GM12878 (cell line): ENCODE results near the gene HOXB6. TPM values are rescaled to one million over a fixed set of nuclear protein-coding genes. Genes with fewer than 3 reads are reported as not detected.

Experiments
- ATAC-seq: fragments of 200-7000 bp; cut with Tn5 transposase; 3 replicates; pipeline ENCODE4 v1.9.1; 2020; ENCODE audit warnings: mild to moderate bottlenecking, moderate library complexity
- BruUV-seq: library from RNA; stranded (reverse); fragments of 400-500 nt; replicated peaks from 2 replicates; lab custom pipeline; 2021; lab: Mats Ljungman, UMichigan
- CTCF ChIA-PET: fragments of 300-600 bp; sonication (Branson Sonifier 250); formaldehyde crosslinking; extraction: SDS; loops from one replicate; lab custom pipeline; 2021; ENCODE audit warnings: inconsistent platforms; lab: Yijun Ruan, JAX
- POLR2A ChIA-PET: fragments of 350-600 bp; formaldehyde crosslinking; extraction: SDS; loops from one replicate; lab custom pipeline; 2021; ENCODE audit warnings: inconsistent platforms; lab: Charles Lee
- RAD21 ChIA-PET: fragments of 300-600 bp; sonication (Branson Sonifier 250); formaldehyde crosslinking; loops from one replicate; lab custom pipeline; 2023; ENCODE audit warnings: antibody characterized with exemption; ENCODE audit not compliant: unreplicated experiment; lab: Charles Lee
- SMC1A ChIA-PET: fragments of 300-600 bp; sonication (Branson Sonifier 250); formaldehyde crosslinking; loops from one replicate; lab custom pipeline; 2023; ENCODE audit not compliant: unreplicated experiment, uncharacterized antibody; lab: Charles Lee
- DNase-seq: peaks from one replicate; pipeline ENCODE4 v3.0.0-alpha.2; 2011; ENCODE audit warnings: low read depth, low spot score
- FAIRE-seq: peaks from 3 replicates; lab custom pipeline; 2011; peaks lifted over from hg19 to GRCh38; lab: Jason Lieb, UNC
- H2AFZ ChIP-seq: 2 replicates; pipeline ENCODE4 v1.6.0; 2011; ENCODE audit warnings: low read depth, low read length, control low read depth; ENCODE audit not compliant: control insufficient read depth
- H3K27ac ChIP-seq: 2 replicates; pipeline ENCODE4 v1.5.1; 2011; ENCODE audit warnings: control low read depth; ENCODE audit not compliant: control insufficient read depth, insufficient read depth
- H3K27me3 ChIP-seq, 2 experiments: replicated peaks in 1 of 2; 2 replicates each; pipeline versions ENCODE4 v1.6.0 to v1.6.1; 2011; ENCODE audit warnings: low read length in 1 of 2; ENCODE audit not compliant: control insufficient read depth in 2 of 2, insufficient read depth in 2 of 2
- H3K36me3 ChIP-seq, 2 experiments: 2 replicates each; pipeline ENCODE4 v1.5.1; 2011; ENCODE audit warnings: low read length in 1 of 2; ENCODE audit not compliant: control insufficient read depth in 2 of 2, insufficient read depth in 2 of 2
- H3K4me1 ChIP-seq: 2 replicates; pipeline ENCODE4 v1.6.1; 2011; ENCODE audit warnings: mild to moderate bottlenecking, low read length, moderate library complexity, mixed read lengths; ENCODE audit not compliant: control insufficient read depth, insufficient read depth
- H3K4me2 ChIP-seq: 2 replicates; pipeline ENCODE4 v1.6.0; 2011; ENCODE audit warnings: control low read depth; ENCODE audit not compliant: control insufficient read depth, insufficient read depth
- H3K4me3 ChIP-seq: fragments of 200-600 bp; sonication (generic); 2 replicates; pipeline ENCODE4 v1.5.1; 2016
- H3K79me2 ChIP-seq: 2 replicates; pipeline ENCODE4 v1.6.0; 2011; ENCODE audit warnings: low read length; ENCODE audit not compliant: control insufficient read depth, insufficient read depth
- H3K9ac ChIP-seq: 2 replicates; pipeline ENCODE4 v1.8.0; 2011; ENCODE audit warnings: low read length, control low read depth, mixed read lengths; ENCODE audit not compliant: control insufficient read depth, insufficient read depth
- H3K9me3 ChIP-seq: replicated peaks from 3 replicates; pipeline ENCODE4 v1.5.1; 2011; ENCODE audit warnings: mild to moderate bottlenecking, low read length; ENCODE audit not compliant: control insufficient read depth, insufficient read depth
- H4K20me1 ChIP-seq: 2 replicates; pipeline ENCODE4 v1.6.0; 2011; ENCODE audit not compliant: control insufficient read depth, insufficient read depth
- EZH2 ChIP-seq: IDR thresholded peaks from 2 replicates; pipeline ENCODE4 v1.6.1; 2012; ENCODE audit warnings: low read depth, mild to moderate bottlenecking, control low read depth, inconsistent platforms, low read length, borderline replicate concordance; ENCODE audit not compliant: control insufficient read depth
- GABPA ChIP-seq: IDR thresholded peaks from 2 replicates; pipeline ENCODE4 v1.6.1; 2014; ENCODE audit warnings: antibody characterized with exemption, low read depth, mild to moderate bottlenecking, inconsistent platforms
- RUNX3 ChIP-seq: IDR thresholded peaks from 2 replicates; pipeline ENCODE4 v1.6.1; 2012; ENCODE audit warnings: low read length, inconsistent platforms
- WGBS: methylation state at CpG from one replicate; pipeline ENCODE4 v1.1.6; 2016; ENCODE audit warnings: low lambda C conversion rate; ENCODE audit not compliant: insufficient replicate concordance, insufficient coverage; ENCODE audit errors: missing lambda C conversion rate; 5-methylcytosine and 5-hydroxymethylcytosine counted together
- in situ Hi-C: fragments of 300-500 bp; cut with MboI; formaldehyde crosslinking; loops from 9 replicates; pipeline ENCODE4 v1.14.3; 2018; ENCODE audit warnings: mixed read lengths
- intact Hi-C: fragments of 100-400 bp; cut with micrococcal nuclease; formaldehyde crosslinking; loops from one replicate; pipeline ENCODE4 v1.14.2; 2022; ENCODE audit not compliant: unreplicated experiment
- polyA plus RNA-seq, 11 experiments: library from polyadenylated mRNA; depleted of rRNA in 4 of 11; unstranded in 6 of 11; stranded (reverse) in 5 of 11; fragments of >200 nt; fragmentation: Nextera tagmentation in 4 of 11; fragmentation: Illumina TruSeq in 1 of 11; extraction: Ambion mirVana in 4 of 11; extraction: Trizol in 1 of 11; gene quantifications; 1 replicate in 1 of 11; 2 replicates in 10 of 11; pipeline versions ENCODE4 v1.2.1 to v1.2.3, GENCODE V29; 2011 to 2016; ENCODE audit warnings: inconsistent platforms in 2 of 11, missing spikeins in 2 of 11, low read depth in 1 of 11
- total RNA-seq, 4 experiments: library from RNA; depleted of rRNA in 3 of 4; stranded (reverse); fragments of >200 nt in 3 of 4; fragmentation: Illumina TruSeq in 1 of 4; extraction: Trizol in 1 of 4; gene quantifications; 2 replicates each; pipeline versions ENCODE4 v1.2.1 to v1.2.3, GENCODE V29; 2013 to 2021
- TF ChIP-seq, protein P1 (sequence below): IDR thresholded peaks from 2 replicates; pipeline ENCODE4 v1.6.1; 2012; ENCODE audit warnings: low read depth, low read length, improper control_type of control experiment

HOXB6 gene
- total and polyA plus RNA-seq, 10 of the 15 experiments (the other 5 are each of a cell fraction or from before 2014, with no cell fraction given) = 0.04 to 0.51 (median 0.09) TPM; not detected in 2

- ChIA-PET SMC1A (interaction anchor here (1.0 kb wide), 2 partner anchors 84 to 323 kb away, joined by 3 to 4 read pairs; no protein-coding TSS in a partner anchor), RAD21 (no interaction called here), POLR2A (interaction anchor here (0.5 kb wide), 1 partner anchor 86 kb away, joined by 5 read pairs; no protein-coding TSS in a partner anchor), CTCF (interaction anchor here (0.5 kb wide), 1 partner anchor 522 kb away, joined by 3 read pairs; no protein-coding TSS in a partner anchor)
- H3K4me1 ChIP-seq = peaks cover 10% of the 10 kb centered on the region
- intact Hi-C loops = no loop called here
- peaks cover 13 to 50% of the 10 kb centered on the region in 2 experiments for H3K27me3 ChIP-seq
- H4K20me1 ChIP-seq = no peaks in the 10 kb centered on the region
- peak overlapping the region; percentile 71; the same call in 1 of the 2 replicates for H2AFZ ChIP-seq
- no peaks in the 10 kb centered on the region for H3K79me2 ChIP-seq
- no peaks in the 10 kb centered on the region for H3K36me3 ChIP-seq
- no peak overlapping the region for H3K9ac ChIP-seq
- peak overlapping the region; percentile 66 for H3K4me2 ChIP-seq
- H3K9me3 ChIP-seq = no peaks in the 10 kb centered on the region
- ATAC-seq (peak; percentile 4; the same call in 2 of the 3 replicates), DNase-seq (no peak), FAIRE-seq (no peak)
- TF ChIP-seq RUNX3 (no peak), EZH2 (no peak), GABPA (no peak)
- TF ChIP-seq, protein P1, sequence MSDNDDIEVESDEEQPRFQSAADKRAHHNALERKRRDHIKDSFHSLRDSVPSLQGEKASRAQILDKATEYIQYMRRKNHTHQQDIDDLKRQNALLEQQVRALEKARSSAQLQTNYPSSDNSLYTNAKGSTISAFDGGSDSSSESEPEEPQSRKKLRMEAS = no peak
- WGBS = 7% methylated on average over 23 of the region's 26 CpGs
- peak overlapping the region; percentile 79 for H3K4me3 ChIP-seq
- in situ Hi-C loops = loop anchor here (5.0 kb wide), 1 partner anchor 335 kb away; no protein-coding TSS in a partner anchor
- BruUV-seq = no TSS peak
- no peak overlapping the region for H3K27ac ChIP-seq
These were observed 7.9 kb downstream of the HOXB6 start for GRCh38 chr17:48596735-48597527.
